ENCODE measurements around the gene TMA16. TPM values are rescaled to one million over a fixed set of nuclear protein-coding genes. Genes with fewer than 3 reads are reported as not detected.

The TMA16 gene
- total RNA-seq, 4 donors from 2014 or later = 20.0 to 57.9 (median 23.9) TPM

DNA sequence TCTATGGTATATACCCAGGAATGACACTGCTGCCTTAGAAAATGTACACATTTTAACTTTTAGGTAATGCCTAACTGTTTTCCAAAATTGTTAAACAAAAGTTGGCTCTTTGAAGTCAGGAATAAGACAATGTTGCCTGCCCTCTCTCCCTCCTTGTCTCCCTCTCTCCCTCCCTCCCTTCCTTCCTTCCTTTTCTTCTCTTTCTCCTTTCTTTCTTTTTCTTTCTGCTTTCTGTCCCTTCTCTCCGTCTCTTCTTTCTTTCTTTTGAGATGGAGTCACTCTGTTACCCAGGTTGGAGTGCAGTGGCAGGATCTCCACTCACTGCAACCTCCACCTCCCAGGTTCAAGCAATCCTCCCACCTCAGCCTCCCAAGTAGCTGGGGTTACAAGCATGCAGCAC is 4.6 kb upstream of the TMA16 start:
- no peak overlapping the region for H3K4me3 ChIP-seq
- H3K27me3 ChIP-seq = no peaks in the 10 kb centered on the region
- DNase-seq (ENCODE audit: low spot score in 2 of 2) = no peak
- no peaks in the 10 kb centered on the region for H3K36me3 ChIP-seq
- WGBS = 52% methylated on average over 1 of the region's 1 CpG
- H3K27ac ChIP-seq = no peak overlapping the region
- TF ChIP-seq EP300 (IDR thresholded peaks at IDR 0.05) (no peak), POLR2AphosphoS5 (IDR thresholded peaks at IDR 0.05) (no peak), POLR2A (IDR thresholded peaks at IDR 0.05) (no peak)
- TF ChIP-seq, protein P1, sequence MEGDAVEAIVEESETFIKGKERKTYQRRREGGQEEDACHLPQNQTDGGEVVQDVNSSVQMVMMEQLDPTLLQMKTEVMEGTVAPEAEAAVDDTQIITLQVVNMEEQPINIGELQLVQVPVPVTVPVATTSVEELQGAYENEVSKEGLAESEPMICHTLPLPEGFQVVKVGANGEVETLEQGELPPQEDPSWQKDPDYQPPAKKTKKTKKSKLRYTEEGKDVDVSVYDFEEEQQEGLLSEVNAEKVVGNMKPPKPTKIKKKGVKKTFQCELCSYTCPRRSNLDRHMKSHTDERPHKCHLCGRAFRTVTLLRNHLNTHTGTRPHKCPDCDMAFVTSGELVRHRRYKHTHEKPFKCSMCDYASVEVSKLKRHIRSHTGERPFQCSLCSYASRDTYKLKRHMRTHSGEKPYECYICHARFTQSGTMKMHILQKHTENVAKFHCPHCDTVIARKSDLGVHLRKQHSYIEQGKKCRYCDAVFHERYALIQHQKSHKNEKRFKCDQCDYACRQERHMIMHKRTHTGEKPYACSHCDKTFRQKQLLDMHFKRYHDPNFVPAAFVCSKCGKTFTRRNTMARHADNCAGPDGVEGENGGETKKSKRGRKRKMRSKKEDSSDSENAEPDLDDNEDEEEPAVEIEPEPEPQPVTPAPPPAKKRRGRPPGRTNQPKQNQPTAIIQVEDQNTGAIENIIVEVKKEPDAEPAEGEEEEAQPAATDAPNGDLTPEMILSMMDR (IDR thresholded peaks at IDR 0.05) = no peak
- peaks cover 3% of the 10 kb centered on the region for H3K4me1 ChIP-seq
- no peaks in the 10 kb centered on the region for H3K9me3 ChIP-seq

DNA sequence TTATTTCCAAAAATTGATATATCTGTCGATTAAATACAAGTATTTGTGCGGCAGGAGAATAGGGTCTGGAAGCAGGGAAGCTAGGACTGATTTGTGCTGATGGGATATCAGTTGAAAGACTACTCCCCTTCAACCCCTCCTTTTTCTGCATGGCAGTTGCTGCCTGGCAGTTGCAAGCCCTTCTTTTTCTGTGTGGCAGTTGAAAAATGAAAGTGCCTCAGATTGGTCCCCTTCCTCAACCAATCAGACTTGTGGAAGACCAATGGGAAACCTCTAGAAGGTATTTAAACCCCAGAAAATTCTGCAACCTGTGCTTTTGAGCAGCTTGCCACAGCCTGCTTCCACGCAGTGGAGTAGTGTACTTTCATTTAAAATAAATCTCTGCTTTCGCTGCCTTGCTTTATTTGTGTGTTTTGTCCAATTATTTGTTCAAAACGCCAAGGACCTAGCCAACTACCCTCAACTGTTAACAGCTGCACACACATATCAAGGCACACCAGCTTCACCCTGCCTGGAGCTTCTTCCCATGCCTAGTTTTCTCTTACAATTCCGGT is 1.5 kb upstream of the TMA16 start:
- Histone ChIP-seq H3K27me3 (no peaks in the 10 kb centered on the region), H3K27ac (no peak overlapping the region), H3K4me1 (peaks cover 26% of the 10 kb centered on the region), H3K9me3 (no peaks in the 10 kb centered on the region), H3K4me3 (no peak overlapping the region), H3K36me3 (no peaks in the 10 kb centered on the region)
- TF ChIP-seq EP300 (IDR thresholded peaks at IDR 0.05) (no peak), POLR2A (IDR thresholded peaks at IDR 0.05) (no peak), POLR2AphosphoS5 (IDR thresholded peaks at IDR 0.05) (no peak)
- WGBS = 89% methylated on average over 6 of the region's 6 CpGs
- no peak for DNase-seq (ENCODE audit: low spot score in 2 of 2)

GRCh38 chr4:163493643-163494359 is 689 bp upstream of the TMA16 start:
- no peak for DNase-seq (ENCODE audit: low spot score in 2 of 2)
- peak overlapping the region; percentile 90 for H3K27ac ChIP-seq
- H3K4me1 ChIP-seq = peaks cover 26% of the 10 kb centered on the region
- H3K4me3 ChIP-seq = peak overlapping the region; percentile 79
- H3K36me3 ChIP-seq = no peaks in the 10 kb centered on the region
- no peaks in the 10 kb centered on the region for H3K27me3 ChIP-seq
- WGBS = 47% methylated on average over 28 of the region's 28 CpGs
- TF ChIP-seq, protein P1 (IDR thresholded peaks at IDR 0.05) = no peak
- TF ChIP-seq EP300 (IDR thresholded peaks at IDR 0.05) (no peak), POLR2AphosphoS5 (IDR thresholded peaks at IDR 0.05) (no peak), POLR2A (IDR thresholded peaks at IDR 0.05) (no peak)
- H3K9me3 ChIP-seq = no peaks in the 10 kb centered on the region

- Histone ChIP-seq H3K36me3 (no peaks in the 10 kb centered on the region), H3K4me3 (peak overlapping the region; percentile 79), H3K9me3 (no peaks in the 10 kb centered on the region), H3K4me1 (peaks cover 26% of the 10 kb centered on the region), H3K27me3 (no peaks in the 10 kb centered on the region), H3K27ac (no peak overlapping the region)
- WGBS = 10% methylated on average over 1 of the region's 1 CpG
- no peak for TF ChIP-seq POLR2AphosphoS5 (IDR thresholded peaks at IDR 0.05)
- TF ChIP-seq, protein P1 (IDR thresholded peaks at IDR 0.05) = no peak
- no peak for TF ChIP-seq POLR2A (IDR thresholded peaks at IDR 0.05)
- TF ChIP-seq EP300 (IDR thresholded peaks at IDR 0.05) = no peak
- no peak for DNase-seq (ENCODE audit: low spot score in 2 of 2)
These were observed 1.4 kb downstream of the TMA16 start for GRCh38 chr4:163495900-163496299.

GRCh38 chr4:163500586-163500985 is 6.1 kb downstream of the TMA16 start:
- 92% methylated on average over 1 of the region's 1 CpG for WGBS
- TF ChIP-seq, protein P1 (IDR thresholded peaks at IDR 0.05) = no peak
- no peak for TF ChIP-seq POLR2AphosphoS5 (IDR thresholded peaks at IDR 0.05)
- no peak for TF ChIP-seq POLR2A (IDR thresholded peaks at IDR 0.05)
- no peak for TF ChIP-seq EP300 (IDR thresholded peaks at IDR 0.05)

More at GRCh38 chr4:163500586-163500985, 6.1 kb downstream of the TMA16 start:
- Histone ChIP-seq H3K4me3 (no peak overlapping the region), H3K36me3 (no peaks in the 10 kb centered on the region), H3K9me3 (no peaks in the 10 kb centered on the region), H3K27ac (no peak overlapping the region), H3K4me1 (peaks cover 24% of the 10 kb centered on the region), H3K27me3 (no peaks in the 10 kb centered on the region)
- DNase-seq (ENCODE audit: low spot score in 2 of 2) = no peak
